HG02610 (cell line): ENCODE results near the gene ZNF841.
"Not testable (repeated sequence)": the region's sequence is repeated elsewhere in the genome, so short reads cannot be mapped to it uniquely, and the experiment has no call there.

Source experiments
- ATAC-seq: cut with Tn5 transposase; IDR thresholded peaks from one replicate; pipeline ENCODE4 v1.9.1; 2021; ENCODE audit warnings: mild to moderate bottlenecking, moderate library complexity; ENCODE audit not compliant: unreplicated experiment

Gene ZNF841

GRCh38 chr19:52095172-52096014, at the start of gene ZNF841:
ZNF841 (minus strand) TSS chr19:52095765; CDS start chr19:52084801, 10,964 bp downstream.
- peak; percentile 89 for ATAC-seq

- no peak for ATAC-seq
Measured at GRCh38 chr19:52142001-52142595, 46.5 kb upstream of the ZNF841 start.

DNA sequence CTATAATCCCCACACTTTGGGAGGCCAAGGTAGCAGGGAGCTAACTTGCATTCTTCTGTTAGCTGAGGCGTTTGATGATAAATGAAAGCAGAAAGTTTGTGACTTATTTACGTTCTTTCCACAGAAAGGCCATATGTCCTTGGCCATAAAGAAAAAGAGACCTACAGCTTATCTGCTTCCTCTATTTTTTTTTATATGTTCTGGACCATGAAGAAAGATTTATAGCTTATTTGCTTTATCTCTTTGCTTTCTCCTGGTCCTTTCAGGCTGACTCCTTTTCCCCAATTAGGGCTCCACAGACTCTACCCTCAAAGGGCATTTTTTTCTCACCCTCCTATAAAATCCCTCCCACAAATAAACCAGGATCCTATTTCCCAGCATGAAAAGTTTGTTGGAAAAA, 45.6 kb upstream of the ZNF841 start:
- no peak for ATAC-seq

- ATAC-seq, result peak; percentile 95
Measured at GRCh38 chr19:52140032-52140710, 44.6 kb upstream of the ZNF841 start.

DNA sequence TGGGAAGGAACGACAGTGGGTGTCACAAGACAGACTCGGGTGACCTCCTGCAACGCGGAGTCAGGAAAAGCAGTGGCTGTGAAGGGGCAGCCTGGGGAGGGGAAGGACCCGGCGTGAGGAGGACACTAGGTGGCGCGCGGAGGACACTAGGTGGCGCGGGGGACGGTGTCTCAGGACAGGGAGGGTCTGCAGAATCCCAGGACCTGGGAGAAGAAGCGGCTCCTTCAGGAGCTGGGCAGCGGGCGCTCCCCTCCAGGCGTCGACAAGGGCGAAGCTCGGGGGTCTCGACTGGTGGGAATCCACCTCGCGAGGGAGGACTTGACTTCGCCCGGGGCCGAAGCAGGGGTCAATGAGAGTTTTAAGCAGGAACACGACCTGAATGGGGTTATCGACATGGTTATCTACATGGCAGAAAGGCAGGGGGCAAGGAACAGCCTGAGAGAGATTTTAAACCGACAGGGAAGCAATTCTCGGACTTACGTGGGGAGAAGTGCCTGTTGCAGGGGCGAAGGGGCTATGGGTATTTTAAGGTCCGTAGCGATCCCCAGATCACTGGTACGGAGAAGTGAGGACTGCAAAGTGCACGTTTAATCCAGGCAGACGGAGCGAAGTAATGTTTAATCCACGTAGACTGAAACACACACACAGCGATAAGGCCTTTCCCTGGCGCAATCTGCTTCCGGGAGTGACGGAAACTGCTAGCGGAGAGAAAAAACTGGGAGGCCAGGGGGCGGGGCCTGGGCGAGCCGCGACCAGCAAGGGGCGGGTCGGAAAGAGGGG, 43.9 kb upstream of the ZNF841 start, which contains the start of gene ZNF616:
ZNF616 (minus strand) TSS at position 687 of the 780 bp plus-strand sequence. CDS start 9,426 bp downstream, outside the sequence.
- peak; percentile 64 for ATAC-seq

DNA sequence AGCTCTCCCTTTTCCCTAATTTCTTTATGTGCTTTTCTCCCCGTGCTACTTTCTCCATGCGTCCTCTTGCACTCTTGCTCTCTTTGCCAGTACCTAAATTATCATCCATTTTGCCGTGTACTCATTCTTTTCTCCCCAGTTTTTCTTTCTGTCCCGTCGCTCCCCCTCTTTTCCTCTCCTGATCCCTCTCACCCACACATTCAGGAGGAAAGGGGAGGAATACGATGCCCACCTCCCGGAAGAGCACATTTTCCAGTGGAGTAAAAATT, 43.4 kb upstream of the ZNF841 start:
- no peak for ATAC-seq

- ATAC-seq, result no peak
Measured at GRCh38 chr19:52138278-52138982, 42.9 kb upstream of the ZNF841 start.

DNA sequence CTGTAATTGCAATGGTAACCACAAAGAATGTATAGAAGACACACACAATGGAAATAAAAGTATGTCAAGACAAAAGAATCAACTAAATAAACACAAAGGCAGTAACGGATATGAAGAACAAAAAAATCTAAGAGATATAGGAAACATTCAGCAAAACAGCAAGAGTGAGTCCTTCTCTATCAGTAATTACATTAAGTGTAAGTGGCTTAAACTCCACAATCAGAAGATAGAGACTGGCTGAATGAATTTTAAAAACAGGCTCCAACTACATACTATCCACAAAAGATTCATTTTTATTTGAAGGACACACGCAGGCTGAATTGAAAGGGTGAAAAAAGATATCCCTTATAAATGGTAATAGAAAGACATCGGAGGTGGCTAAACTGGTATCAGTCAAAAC, 24.7 kb upstream of the ZNF841 start:
- ATAC-seq, result no peak

GRCh38 chr19:52115526-52116053, 20.0 kb upstream of the ZNF841 start:
- no peak for ATAC-seq

GRCh38 chr19:52114691-52115090, 19.1 kb upstream of the ZNF841 start:
- ATAC-seq, result no peak

DNA sequence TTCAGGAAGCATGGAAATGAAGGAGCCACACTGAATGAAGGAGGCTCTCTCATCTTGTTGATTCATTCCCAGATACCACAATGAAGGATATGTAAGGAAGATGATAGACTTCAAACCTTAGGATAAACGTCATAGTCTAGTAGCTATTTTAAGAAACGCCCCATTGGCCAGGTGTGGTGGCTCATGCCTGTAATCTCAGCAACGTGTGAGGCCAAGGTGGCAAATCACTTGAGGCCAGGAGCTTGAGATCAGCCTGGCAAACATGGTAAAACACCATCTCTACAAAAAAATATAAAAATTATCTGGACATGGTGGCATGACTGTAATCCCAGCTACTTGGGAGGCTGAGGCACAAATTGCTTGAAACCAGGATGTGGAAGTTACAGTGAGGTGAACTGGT, 17.1 kb upstream of the ZNF841 start:
- no peak for ATAC-seq

GRCh38 chr19:52110780-52111179, 15.2 kb upstream of the ZNF841 start:
- no peak for ATAC-seq

- ATAC-seq, result no peak
Measured at GRCh38 chr19:52102782-52103181, 7.2 kb upstream of the ZNF841 start.

DNA sequence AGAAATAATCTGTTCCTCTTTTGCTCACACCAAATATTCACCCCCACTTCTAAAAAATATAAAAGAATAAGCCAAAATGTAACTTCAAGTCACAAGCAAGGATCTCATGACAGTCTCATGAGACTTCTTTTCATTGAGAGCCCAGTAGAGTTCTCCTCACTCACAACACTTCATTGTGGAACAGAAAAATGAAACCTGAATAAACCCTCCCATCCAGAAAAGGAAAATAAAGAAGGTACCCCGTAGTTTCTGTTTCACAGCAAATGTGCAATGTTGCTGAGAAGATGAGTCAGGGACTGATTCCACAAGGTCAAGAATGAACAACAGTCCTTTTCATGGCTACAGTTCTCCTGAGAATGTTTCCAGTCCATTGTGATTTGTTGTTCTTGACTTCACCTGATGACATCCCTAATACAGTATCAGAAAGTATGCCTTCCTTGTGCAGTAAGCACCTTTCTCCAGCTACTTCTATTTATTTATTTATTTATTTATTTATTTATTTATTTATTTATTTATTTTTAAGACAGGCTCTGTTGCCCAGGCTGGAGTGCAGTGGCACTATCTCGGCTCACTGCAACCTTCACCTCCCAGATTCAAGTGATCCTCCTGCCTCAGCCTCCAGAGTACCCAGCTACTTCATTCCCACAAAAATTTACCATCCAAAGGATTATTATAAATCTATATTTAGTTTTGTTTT, 6.4 kb upstream of the ZNF841 start:
- ATAC-seq, result no peak

DNA sequence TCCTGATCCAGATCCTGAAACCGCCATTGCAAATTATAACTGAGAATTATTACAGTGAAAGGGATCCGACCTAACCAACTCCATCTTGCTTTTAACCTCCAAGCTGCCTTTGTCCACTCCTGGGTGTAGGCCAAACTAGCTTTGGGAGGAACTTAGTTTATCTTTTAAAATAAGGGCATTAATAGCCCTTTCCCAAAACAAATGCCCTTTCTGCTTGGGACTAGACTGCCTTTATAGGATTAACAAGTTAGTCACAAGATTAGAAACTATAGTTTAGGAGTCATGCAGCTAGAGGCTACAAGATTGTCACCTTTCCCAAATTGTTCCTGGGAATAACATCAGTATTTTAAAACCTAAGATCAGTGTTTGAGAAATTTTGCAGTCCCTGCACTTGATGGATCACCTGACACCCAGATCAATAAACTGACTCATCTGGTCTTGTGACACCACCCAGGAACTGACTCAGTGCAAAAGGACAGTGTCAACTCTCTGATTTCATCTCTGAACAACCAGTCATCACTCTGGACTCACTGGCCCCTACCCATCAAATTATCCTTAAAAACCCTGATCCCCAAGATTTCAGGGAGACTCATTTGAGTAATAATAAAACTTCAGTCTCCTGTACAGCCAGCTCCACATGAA, 4.1 kb upstream of the ZNF841 start:
- ATAC-seq, result no peak

GRCh38 chr19:52096416-52096815, 851 bp upstream of the ZNF841 start:
- ATAC-seq, result not testable (repeated sequence)

DNA sequence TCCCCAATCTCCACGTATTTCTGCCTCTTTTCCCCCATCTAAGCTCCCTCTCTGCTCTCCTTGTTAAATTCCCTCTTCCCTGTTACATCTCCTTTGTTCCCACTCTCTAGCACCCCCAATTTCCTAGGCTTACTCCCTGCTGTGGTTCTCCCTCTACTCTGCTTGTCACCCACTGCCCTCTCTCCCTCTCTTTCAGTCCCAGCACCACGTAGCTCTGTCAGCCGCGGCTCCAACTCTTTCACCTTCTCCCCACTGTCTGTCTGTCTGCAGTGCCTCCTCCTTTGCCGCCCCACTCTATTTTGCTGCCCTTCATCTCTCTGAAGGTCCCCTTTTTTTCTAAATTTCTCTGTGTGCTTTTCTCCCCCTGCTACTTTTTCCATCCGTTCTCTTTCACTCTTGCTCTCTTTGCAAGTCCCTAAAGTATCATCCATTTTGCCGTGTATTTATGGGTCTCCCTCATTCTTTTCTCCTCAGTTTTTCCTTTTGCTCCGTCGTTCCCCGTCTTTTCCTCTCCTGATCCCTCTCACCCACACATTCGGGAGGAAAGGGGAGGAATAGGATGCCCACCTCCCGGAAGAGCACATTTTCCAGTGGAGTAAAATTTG, 937 bp downstream of the ZNF841 start:
- ATAC-seq, result no peak

DNA sequence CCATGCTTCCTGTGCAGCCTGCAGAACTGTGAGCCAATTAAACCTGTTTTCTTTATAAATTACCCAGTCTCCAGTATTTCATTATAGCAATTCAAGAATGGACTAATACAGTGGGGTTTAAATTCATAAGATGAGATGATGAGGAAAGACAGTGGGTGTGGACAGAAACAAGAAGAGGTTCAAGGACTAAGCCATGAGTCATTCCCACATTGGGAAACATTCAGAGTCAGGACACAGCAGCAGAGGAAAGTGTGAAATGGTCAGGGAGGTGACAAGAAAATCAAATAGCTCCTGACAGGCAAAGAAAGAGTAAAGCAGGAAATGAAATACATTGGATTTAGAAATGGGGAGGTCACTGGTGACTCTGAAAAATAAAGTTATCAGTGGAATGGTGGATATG, 9.1 kb downstream of the ZNF841 start:
- no peak for ATAC-seq

DNA sequence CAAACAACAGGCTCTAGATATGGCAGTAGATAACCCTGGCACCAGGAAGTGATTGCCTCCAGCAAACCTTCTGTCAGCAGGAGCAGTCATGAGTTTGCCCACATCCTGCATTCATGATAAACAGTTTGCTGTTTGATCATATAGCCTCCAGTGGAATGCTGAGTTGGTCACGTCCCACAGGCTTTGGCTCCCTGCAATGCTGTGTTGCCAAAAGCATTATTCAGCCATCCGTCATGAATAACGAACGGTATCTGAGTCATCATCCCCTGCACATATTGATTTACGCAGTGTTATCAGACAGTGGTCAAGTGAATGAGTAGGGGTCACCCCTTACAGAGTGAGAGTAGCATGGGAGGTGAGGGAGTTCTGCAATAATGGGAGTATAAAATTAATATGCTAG, 25.1 kb downstream of the ZNF841 start:
- no peak for ATAC-seq
